ENCODE results near the gene MTSS2. TPM values are rescaled to one million over a fixed set of nuclear protein-coding genes. Genes with fewer than 3 reads are reported as not detected.
"Not testable (repeated sequence)": the region's sequence is repeated elsewhere in the genome, so short reads cannot be mapped to it uniquely, and the experiment has no call there.

Gene MTSS2
- total and polyA plus RNA-seq, 2 donors from 2014 or later, result 19.2 to 33.0 TPM

- no peak for TF ChIP-seq CTCF (IDR thresholded peaks at IDR 0.05; ENCODE audit: borderline replicate concordance, extremely low read depth, insufficient read depth)
- FAIRE-seq, result no peak
- Histone ChIP-seq H3K9ac (ENCODE audit: low read length in 3 of 3) (no peak overlapping the region), H3K27me3 (ENCODE audit: control insufficient read depth, insufficient read depth, low read length) (no peaks in the 10 kb centered on the region), H3K9me3 (ENCODE audit: control insufficient read depth in 2 of 3, insufficient read depth in 1 of 3, low read length in 3 of 3) (no peaks in the 10 kb centered on the region), H3K4me3 (ENCODE audit: low read length in 3 of 3) (no peak overlapping the region), H3K4me1 (ENCODE audit: control insufficient read depth in 2 of 3, insufficient read depth in 2 of 3, low read depth in 1 of 3, low read length in 3 of 3) (peaks cover 0 to 8% (median 1%) of the 10 kb centered on the region in 3 donors), H3K27ac (ENCODE audit: low read depth in 2 of 2, low read length in 2 of 2) (no peak overlapping the region), H3K36me3 (ENCODE audit: control insufficient read depth in 2 of 3, insufficient read depth in 3 of 3, low read length in 3 of 3) (peaks cover 3 to 20% (median 10%) of the 10 kb centered on the region in 3 donors)
- intact Hi-C loops (cut with DNase I), result loop anchor here (5.0 kb wide), 1 partner anchor 95 kb away; no protein-coding TSS in a partner anchor
- DNase-seq, result peak in 2 of 5 donors; percentile 36 to 53
Observed at GRCh38 chr16:70676675-70677498, 9.0 kb downstream of the MTSS2 start.

GRCh38 chr16:70675851-70676513 is 9.9 kb downstream of the MTSS2 start:
- DNase-seq, result peak in 1 of 5 donors; percentile 43
- Histone ChIP-seq H3K27me3 (ENCODE audit: control insufficient read depth, insufficient read depth, low read length) (no peaks in the 10 kb centered on the region), H3K27ac (ENCODE audit: low read depth in 2 of 2, low read length in 2 of 2) (no peak overlapping the region), H3K4me3 (ENCODE audit: low read length in 3 of 3) (no peak overlapping the region), H3K36me3 (ENCODE audit: control insufficient read depth in 2 of 3, insufficient read depth in 3 of 3, low read length in 3 of 3) (peaks cover 3 to 26% (median 10%) of the 10 kb centered on the region in 3 donors), H3K9ac (ENCODE audit: low read length in 3 of 3) (no peak overlapping the region), H3K4me1 (ENCODE audit: control insufficient read depth in 2 of 3, insufficient read depth in 2 of 3, low read depth in 1 of 3, low read length in 3 of 3) (peaks cover 0 to 2% (median 0%) of the 10 kb centered on the region in 3 donors), H3K9me3 (ENCODE audit: control insufficient read depth in 2 of 3, insufficient read depth in 1 of 3, low read length in 3 of 3) (no peaks in the 10 kb centered on the region)
- TF ChIP-seq CTCF (IDR thresholded peaks at IDR 0.05; ENCODE audit: borderline replicate concordance, extremely low read depth, insufficient read depth), result no peak
- no peak for FAIRE-seq
- intact Hi-C loops (cut with DNase I), result loop anchor here (5.0 kb wide), 1 partner anchor 96 kb away; no protein-coding TSS in a partner anchor

- DNase-seq (peak in 1 of 5 donors; percentile 56), FAIRE-seq (no peak)
- no peak for TF ChIP-seq CTCF (IDR thresholded peaks at IDR 0.05; ENCODE audit: borderline replicate concordance, extremely low read depth, insufficient read depth)
- Histone ChIP-seq H3K9me3 (ENCODE audit: control insufficient read depth in 2 of 3, insufficient read depth in 1 of 3, low read length in 3 of 3) (no peaks in the 10 kb centered on the region), H3K4me1 (ENCODE audit: control insufficient read depth in 2 of 3, insufficient read depth in 2 of 3, low read depth in 1 of 3, low read length in 3 of 3) (no peaks in the 10 kb centered on the region), H3K9ac (ENCODE audit: low read length in 3 of 3) (no peak overlapping the region), H3K27ac (ENCODE audit: low read depth in 2 of 2, low read length in 2 of 2) (no peak overlapping the region), H3K27me3 (ENCODE audit: control insufficient read depth, insufficient read depth, low read length) (no peaks in the 10 kb centered on the region), H3K36me3 (ENCODE audit: control insufficient read depth in 2 of 3, insufficient read depth in 3 of 3, low read length in 3 of 3) (peaks cover 5 to 31% (median 12%) of the 10 kb centered on the region in 3 donors), H3K4me3 (ENCODE audit: low read length in 3 of 3) (no peak overlapping the region)
- intact Hi-C loops (cut with DNase I), result loop anchor here (5.0 kb wide), 1 partner anchor 98 kb away; no protein-coding TSS in a partner anchor
Observed at GRCh38 chr16:70674221-70675014, 11.4 kb downstream of the MTSS2 start.

GRCh38 chr16:70670938-70671337 is 14.9 kb downstream of the MTSS2 start:
- H3K4me3 ChIP-seq (ENCODE audit: low read length in 3 of 3); intact Hi-C loops (cut with DNase I); H3K4me1 ChIP-seq (ENCODE audit: control insufficient read depth in 2 of 3, insufficient read depth in 2 of 3, low read depth in 1 of 3, low read length in 3 of 3); H3K9ac ChIP-seq (ENCODE audit: low read length in 3 of 3); H3K27ac ChIP-seq (ENCODE audit: low read depth in 2 of 2, low read length in 2 of 2); FAIRE-seq; H3K9me3 ChIP-seq (ENCODE audit: control insufficient read depth in 2 of 3, insufficient read depth in 1 of 3, low read length in 3 of 3); H3K27me3 ChIP-seq (ENCODE audit: control insufficient read depth, insufficient read depth, low read length): not testable (repeated sequence)
- DNase-seq, result peak in 1 of 5 donors; percentile 4
- peaks cover 9 to 33% (median 15%) of the 10 kb centered on the region in 3 donors for H3K36me3 ChIP-seq (ENCODE audit: control insufficient read depth in 2 of 3, insufficient read depth in 3 of 3, low read length in 3 of 3)

All from kidney (tissue), 14 donors.